GM18508 (cell line): ENCODE data around the gene LRRFIP1.
A peak's percentile ranks its signal among the peaks of the same experiment; 100 is the strongest.
"Not testable (repeated sequence)": the region's sequence is repeated elsewhere in the genome, so short reads cannot be mapped to it uniquely, and the experiment has no call there.

ENCODE experiments used
- ATAC-seq: cut with Tn5 transposase; IDR thresholded peaks from one replicate; pipeline ENCODE4 v1.9.1; 2021; ENCODE audit warnings: moderate number of reproducible peaks; ENCODE audit not compliant: insufficient read depth, unreplicated experiment

Gene LRRFIP1

GRCh38 chr2:237660381-237660900 lies 33.1 kb downstream of the LRRFIP1 start:
- ATAC-seq, result no peak

- no peak for ATAC-seq
These were observed 33.9 kb downstream of the LRRFIP1 start for GRCh38 chr2:237661270-237661669.

GRCh38 chr2:237661799-237662328 lies 34.5 kb downstream of the LRRFIP1 start:
- no peak for ATAC-seq

GRCh38 chr2:237662671-237663093 lies 35.3 kb downstream of the LRRFIP1 start:
- no peak for ATAC-seq

- ATAC-seq, result no peak
These were observed 36.2 kb downstream of the LRRFIP1 start for GRCh38 chr2:237663517-237664110.

GRCh38 chr2:237664151-237664550 lies 36.8 kb downstream of the LRRFIP1 start:
- ATAC-seq, result no peak

GRCh38 chr2:237665713-237666143 lies 38.3 kb downstream of the LRRFIP1 start:
- ATAC-seq, result no peak

GRCh38 chr2:237666606-237667005 lies 39.2 kb downstream of the LRRFIP1 start:
- ATAC-seq, result no peak

- ATAC-seq, result not testable (repeated sequence)
These were observed 39.7 kb downstream of the LRRFIP1 start for GRCh38 chr2:237667050-237667576.

GRCh38 chr2:237667893-237668292 lies 40.5 kb downstream of the LRRFIP1 start:
- no peak for ATAC-seq

GRCh38 chr2:237668440-237668839 lies 41.1 kb downstream of the LRRFIP1 start:
- no peak for ATAC-seq

GRCh38 chr2:237669283-237669627 lies 41.9 kb downstream of the LRRFIP1 start:
- ATAC-seq, result no peak

GRCh38 chr2:237669628-237670392 lies 42.4 kb downstream of the LRRFIP1 start:
- no peak for ATAC-seq

GRCh38 chr2:237670641-237671040 lies 43.3 kb downstream of the LRRFIP1 start:
- no peak for ATAC-seq

GRCh38 chr2:237671466-237672138 lies 44.2 kb downstream of the LRRFIP1 start:
- no peak for ATAC-seq

- no peak for ATAC-seq
These were observed 45.3 kb downstream of the LRRFIP1 start for GRCh38 chr2:237672731-237673129.

- ATAC-seq, result no peak
These were observed 46.0 kb downstream of the LRRFIP1 start for GRCh38 chr2:237673130-237674001.

GRCh38 chr2:237674731-237675276 lies 47.4 kb downstream of the LRRFIP1 start:
- ATAC-seq, result peak; percentile 63

- ATAC-seq, result no peak
These were observed 47.9 kb downstream of the LRRFIP1 start for GRCh38 chr2:237675316-237675715.
